GM06990 (cell line): Measurements from ENCODE around the gene ZFHX3.

Experiments
- DNase-seq: peaks from one replicate; pipeline ENCODE4 v3.0.0-alpha.2; 2011; ENCODE audit not compliant: insufficient read length; ENCODE audit errors: extremely low read depth
- H3K27me3 ChIP-seq: replicated peaks from 2 replicates; pipeline ENCODE4 v1.6.0; 2011; ENCODE audit warnings: low read length; ENCODE audit not compliant: control insufficient read depth, insufficient read depth
- H3K36me3 ChIP-seq: 2 replicates; pipeline ENCODE4 v1.5.1; 2011; ENCODE audit warnings: low read length; ENCODE audit not compliant: control insufficient read depth, insufficient read depth
- H3K4me3 ChIP-seq: replicated peaks from 2 replicates; pipeline ENCODE4 v1.5.1; 2011; ENCODE audit warnings: low read depth, mild to moderate bottlenecking, control low read depth, low read length
- TF ChIP-seq, protein P1 (sequence below): IDR thresholded peaks from 2 replicates; pipeline ENCODE4 v1.5.1; 2011; ENCODE audit warnings: low read length, control low read depth, mild to moderate bottlenecking, inconsistent platforms; ENCODE audit not compliant: insufficient read depth, poor library complexity, severe bottlenecking

ZFHX3 gene

DNA sequence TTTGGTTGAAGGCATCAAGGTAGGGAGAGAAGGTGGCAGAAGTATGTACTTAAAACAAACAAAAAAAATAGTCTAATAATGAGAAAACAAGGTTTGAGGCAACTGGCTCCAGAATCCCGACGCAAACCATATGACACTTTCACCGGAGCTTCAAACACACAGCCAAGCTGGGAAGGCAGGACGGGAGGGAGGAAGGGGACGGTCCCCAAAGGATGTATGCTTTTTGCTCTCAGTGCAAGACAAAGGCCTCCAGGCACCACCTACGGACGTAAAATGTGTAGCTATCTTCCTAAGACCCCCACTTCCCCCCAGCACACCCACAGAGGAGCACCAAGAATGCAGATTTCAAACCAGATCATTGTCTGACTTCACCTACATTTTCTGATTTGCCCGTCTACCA, 102.3 kb downstream of the ZFHX3 start:
- Histone ChIP-seq H3K27me3 (no peaks in the 10 kb centered on the region), H3K36me3 (no peaks in the 10 kb centered on the region; the same call in 1 of the 2 replicates), H3K4me3 (no peak overlapping the region)
- DNase-seq: no peak
- TF ChIP-seq, protein P1, sequence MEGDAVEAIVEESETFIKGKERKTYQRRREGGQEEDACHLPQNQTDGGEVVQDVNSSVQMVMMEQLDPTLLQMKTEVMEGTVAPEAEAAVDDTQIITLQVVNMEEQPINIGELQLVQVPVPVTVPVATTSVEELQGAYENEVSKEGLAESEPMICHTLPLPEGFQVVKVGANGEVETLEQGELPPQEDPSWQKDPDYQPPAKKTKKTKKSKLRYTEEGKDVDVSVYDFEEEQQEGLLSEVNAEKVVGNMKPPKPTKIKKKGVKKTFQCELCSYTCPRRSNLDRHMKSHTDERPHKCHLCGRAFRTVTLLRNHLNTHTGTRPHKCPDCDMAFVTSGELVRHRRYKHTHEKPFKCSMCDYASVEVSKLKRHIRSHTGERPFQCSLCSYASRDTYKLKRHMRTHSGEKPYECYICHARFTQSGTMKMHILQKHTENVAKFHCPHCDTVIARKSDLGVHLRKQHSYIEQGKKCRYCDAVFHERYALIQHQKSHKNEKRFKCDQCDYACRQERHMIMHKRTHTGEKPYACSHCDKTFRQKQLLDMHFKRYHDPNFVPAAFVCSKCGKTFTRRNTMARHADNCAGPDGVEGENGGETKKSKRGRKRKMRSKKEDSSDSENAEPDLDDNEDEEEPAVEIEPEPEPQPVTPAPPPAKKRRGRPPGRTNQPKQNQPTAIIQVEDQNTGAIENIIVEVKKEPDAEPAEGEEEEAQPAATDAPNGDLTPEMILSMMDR: no peak

DNA sequence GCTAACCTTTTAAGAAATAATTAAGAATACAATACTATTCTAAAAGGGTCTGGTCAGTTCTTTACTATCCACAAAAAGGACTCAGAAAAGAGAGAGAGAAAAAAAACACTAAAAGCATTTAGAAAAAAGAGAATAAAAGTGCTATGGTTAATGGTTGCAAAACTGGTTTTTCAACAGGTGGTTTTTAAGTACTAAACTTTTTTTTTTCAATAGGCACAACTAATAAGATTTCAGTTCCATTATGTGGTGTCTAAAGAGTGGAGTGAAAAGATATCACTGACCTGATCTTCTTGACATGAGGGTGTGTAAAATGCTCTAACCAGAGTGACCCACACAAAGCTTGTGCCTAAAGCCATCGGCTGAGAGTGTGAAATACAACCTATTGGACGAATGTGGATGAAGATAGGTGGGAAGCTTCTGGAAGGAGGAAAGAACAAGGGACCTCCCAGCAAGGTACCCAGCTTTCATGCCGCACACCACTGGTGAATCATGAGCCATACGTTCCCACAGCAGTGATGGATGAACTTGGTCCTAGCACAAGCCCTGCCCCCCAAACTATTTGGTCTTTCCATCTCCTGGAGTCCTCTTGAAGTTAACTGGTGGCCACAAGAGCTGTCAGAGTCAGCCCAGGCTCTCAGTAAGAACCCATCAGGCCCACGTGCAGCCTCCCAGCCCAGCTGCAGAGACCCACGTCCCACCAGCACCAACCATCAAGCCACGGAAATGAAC, 103.0 kb downstream of the ZFHX3 start:
- Histone ChIP-seq H3K36me3 (no peaks in the 10 kb centered on the region), H3K4me3 (no peak overlapping the region), H3K27me3 (no peaks in the 10 kb centered on the region)
- TF ChIP-seq, protein P1: no peak
- DNase-seq: no peak

DNA sequence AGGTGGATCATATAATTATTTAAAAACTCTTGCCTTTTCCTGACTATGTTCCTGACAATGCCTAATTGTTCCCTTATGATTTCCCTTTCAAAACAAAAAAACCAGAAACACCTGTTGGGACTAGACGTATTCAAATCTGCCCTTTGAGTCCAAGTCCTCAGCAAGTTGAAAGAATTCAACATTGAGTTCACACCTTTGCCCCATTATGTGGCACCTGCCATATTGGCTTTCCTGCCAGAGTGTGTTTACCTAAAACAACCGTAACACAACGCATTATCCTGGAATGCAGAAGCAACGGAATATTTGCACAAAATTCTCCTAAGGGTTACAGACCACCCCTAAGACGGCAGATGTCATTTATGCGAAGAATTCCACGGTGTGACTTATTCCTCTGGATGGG, 105.9 kb downstream of the ZFHX3 start:
- DNase-seq: no peak
- no peak overlapping the region for H3K4me3 ChIP-seq
- no peaks in the 10 kb centered on the region for H3K36me3 ChIP-seq
- H3K27me3 ChIP-seq: no peaks in the 10 kb centered on the region
- TF ChIP-seq, protein P1: no peak

DNA sequence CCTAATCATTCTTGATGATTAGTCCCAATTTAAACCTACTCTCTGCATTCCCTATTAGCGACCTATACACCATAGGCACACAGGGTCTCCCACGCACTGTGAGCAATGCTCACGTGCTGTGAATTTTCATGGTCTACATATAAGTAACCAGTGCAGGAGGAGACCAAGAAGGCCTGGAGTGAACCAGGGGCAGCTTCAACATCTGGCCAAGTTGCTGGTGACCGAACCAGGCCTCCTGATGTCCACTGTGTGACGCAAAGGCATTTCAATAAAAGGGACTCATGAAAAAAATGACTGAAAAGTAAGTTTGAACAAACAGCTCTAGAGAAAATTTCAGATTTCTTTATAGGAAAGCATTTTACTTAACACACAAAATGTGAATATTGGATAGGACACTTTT, 107.0 kb downstream of the ZFHX3 start:
- TF ChIP-seq, protein P1: no peak
- Histone ChIP-seq H3K27me3 (no peaks in the 10 kb centered on the region), H3K4me3 (no peak overlapping the region), H3K36me3 (no peaks in the 10 kb centered on the region)
- DNase-seq: no peak

DNA sequence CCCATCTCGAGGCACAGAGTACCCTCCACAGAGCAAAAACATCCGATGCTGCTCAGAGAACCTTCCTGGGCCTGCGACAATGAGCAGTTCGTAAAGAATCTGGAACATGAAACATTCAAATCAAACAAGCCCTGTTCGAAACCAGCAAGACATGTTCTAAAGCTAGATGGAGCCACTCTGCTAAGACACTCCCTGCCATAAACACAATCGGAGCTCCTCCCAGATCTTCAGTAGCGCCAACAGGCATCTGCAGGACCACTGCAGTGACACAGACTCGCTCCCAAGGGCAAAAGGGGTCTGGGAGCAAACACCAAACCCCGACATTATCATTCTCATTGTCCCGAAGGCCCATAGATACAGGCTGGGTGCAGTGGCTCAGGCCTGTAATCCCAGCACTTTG, 108.7 kb downstream of the ZFHX3 start:
- H3K27me3 ChIP-seq: no peaks in the 10 kb centered on the region
- no peak for DNase-seq
- H3K4me3 ChIP-seq: no peak overlapping the region
- H3K36me3 ChIP-seq: no peaks in the 10 kb centered on the region
- TF ChIP-seq, protein P1: no peak

DNA sequence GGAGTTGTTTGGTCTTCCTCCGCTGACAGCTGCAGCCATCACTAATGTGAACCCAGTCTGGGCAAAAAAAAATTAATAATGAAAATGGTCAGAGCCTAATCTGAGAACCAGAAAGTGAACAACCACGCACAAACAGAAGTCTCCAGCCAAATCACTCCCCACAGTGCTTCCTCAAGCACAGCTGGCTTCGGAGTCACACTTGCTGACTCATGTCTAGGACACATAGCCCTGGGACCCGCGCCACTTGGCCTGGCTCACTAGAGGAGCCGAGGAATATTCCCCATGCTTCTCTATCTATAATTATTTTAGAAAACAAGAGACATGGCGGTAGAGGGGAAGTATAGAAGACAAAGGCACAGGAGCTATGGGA, 109.1 kb downstream of the ZFHX3 start:
- Histone ChIP-seq H3K36me3 (no peaks in the 10 kb centered on the region), H3K4me3 (no peak overlapping the region), H3K27me3 (no peaks in the 10 kb centered on the region)
- DNase-seq: no peak
- TF ChIP-seq, protein P1: no peak
